CD8-positive, alpha-beta memory T cell (primary cell): ENCODE data around the gene HELZ2. TPM values are rescaled to one million over a fixed set of nuclear protein-coding genes. Genes with fewer than 3 reads are reported as not detected.

Source experiments
- CTCF ChIA-PET: fragments of 350-600 bp; sonication (Branson Sonifier 250); formaldehyde crosslinking; loops from one replicate; lab custom pipeline; 2021; ENCODE audit warnings: antibody characterized with exemption; lab: Charles Lee
- POLR2A ChIA-PET: fragments of 350-600 bp; sonication (Branson Sonifier 250); formaldehyde crosslinking; loops from one replicate; lab custom pipeline; 2021; ENCODE audit warnings: antibody characterized with exemption; lab: Charles Lee
- DNase-seq, 5 donors: peaks; one replicate each; pipeline versions ENCODE4 v3.0.0 to v3.0.0-alpha.2; 2020 to 2022; ENCODE audit warnings: mixed read lengths in 1 of 5
- H3K27ac ChIP-seq: one replicate; pipeline ENCODE4 v1.7.0; 2013; ENCODE audit warnings: low read depth, mild to moderate bottlenecking, low read length, moderate library complexity
- H3K27me3 ChIP-seq: 2 replicates; pipeline ENCODE4 v1.7.0; 2013; ENCODE audit warnings: low read length, mild to moderate bottlenecking; ENCODE audit not compliant: insufficient read depth, poor library complexity, severe bottlenecking
- H3K36me3 ChIP-seq: 2 replicates; pipeline ENCODE4 v1.7.0; 2013; ENCODE audit warnings: mild to moderate bottlenecking, low read length, moderate library complexity; ENCODE audit not compliant: insufficient read depth
- H3K4me1 ChIP-seq: 2 replicates; pipeline ENCODE4 v1.7.0; 2013; ENCODE audit warnings: mild to moderate bottlenecking, low read length, moderate library complexity; ENCODE audit not compliant: insufficient read depth
- H3K4me3 ChIP-seq: 2 replicates; pipeline ENCODE4 v1.7.0; 2013; ENCODE audit warnings: mild to moderate bottlenecking, low read length
- H3K9me3 ChIP-seq: 2 replicates; pipeline ENCODE4 v1.7.0; 2013; ENCODE audit warnings: mild to moderate bottlenecking, low read length
- H3K27ac Mint-ChIP-seq, 8 donors: one replicate each; pipeline ENCODE4 v1.8.0; 2020 to 2021; ENCODE audit warnings: mixed read lengths in 8 of 8, mild to moderate bottlenecking in 6 of 8, inconsistent platforms in 3 of 8, moderate library complexity in 3 of 8
- H3K27me3 Mint-ChIP-seq, 2 donors: one replicate each; pipeline ENCODE4 v1.8.0; 2020 to 2021; ENCODE audit warnings: mixed read lengths in 2 of 2, mild to moderate bottlenecking in 1 of 2, moderate library complexity in 1 of 2
- H3K36me3 Mint-ChIP-seq, 3 donors: one replicate each; pipeline ENCODE4 v1.8.0; 2020 to 2021; ENCODE audit warnings: mixed read lengths in 3 of 3, inconsistent platforms in 1 of 3, mild to moderate bottlenecking in 1 of 3
- H3K4me1 Mint-ChIP-seq, 3 donors: one replicate each; pipeline ENCODE4 v1.8.0; 2020 to 2021; ENCODE audit warnings: mixed read lengths in 3 of 3, inconsistent platforms in 1 of 3, mild to moderate bottlenecking in 1 of 3
- H3K4me3 Mint-ChIP-seq, 7 donors: one replicate each; pipeline ENCODE4 v1.8.0; 2020 to 2021; ENCODE audit warnings: mixed read lengths in 7 of 7, mild to moderate bottlenecking in 6 of 7, moderate library complexity in 4 of 7, inconsistent platforms in 2 of 7
- H3K9me3 Mint-ChIP-seq, 5 donors: one replicate each; pipeline ENCODE4 v1.8.0; 2020 to 2022; ENCODE audit warnings: mixed read lengths in 5 of 5, mild to moderate bottlenecking in 3 of 5, moderate library complexity in 2 of 5, inconsistent platforms in 1 of 5
- polyA plus RNA-seq: library from polyadenylated mRNA; unstranded; fragments of 300-500 nt; fragmentation: Illumina TruSeq; gene quantifications from one replicate; pipeline ENCODE4 v1.2.3, GENCODE V29; 2021
- total RNA-seq, 2 experiments: library from RNA; stranded (reverse); gene quantifications; one replicate each; pipeline ENCODE4 v1.2.3, GENCODE V29; 2021

HELZ2 gene
- total and polyA plus RNA-seq, 3 experiments from 2014 or later: 7.4 to 9.8 (median 8.7) TPM

DNA sequence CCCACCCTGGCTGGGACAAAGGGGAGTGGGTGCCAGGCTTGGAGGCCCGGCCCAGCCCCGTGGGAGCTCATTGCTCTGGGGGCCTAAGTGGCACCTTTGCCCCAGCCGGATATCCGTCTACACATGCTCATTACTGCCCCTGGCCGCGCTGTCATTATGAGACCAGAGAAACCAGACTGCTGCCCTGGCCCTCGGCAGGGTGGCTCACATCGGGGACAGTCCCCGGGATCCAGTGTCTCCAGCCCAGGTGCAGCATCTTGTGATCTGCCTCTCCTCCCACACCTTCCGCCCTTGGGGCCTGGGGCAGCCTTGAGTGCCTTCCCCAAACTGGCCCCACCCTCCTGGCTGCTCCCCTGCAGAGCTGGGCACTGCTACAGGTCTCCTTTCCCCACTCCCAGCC, 31.3 kb downstream of the HELZ2 start:
- H3K4me3 Mint-ChIP-seq: no peak overlapping the region
- H3K27me3 Mint-ChIP-seq: peaks cover 0 to 2% of the 10 kb centered on the region in 2 donors
- H3K27me3 ChIP-seq: no peaks in the 10 kb centered on the region
- H3K36me3 Mint-ChIP-seq: peaks cover 0 to 2% (median 0%) of the 10 kb centered on the region in 3 donors
- no peaks in the 10 kb centered on the region for H3K36me3 ChIP-seq
- peaks cover 0 to 10% (median 0%) of the 10 kb centered on the region in 3 donors for H3K4me1 Mint-ChIP-seq
- H3K27ac ChIP-seq: no peak overlapping the region
- peaks cover 9% of the 10 kb centered on the region for H3K4me1 ChIP-seq
- H3K9me3 Mint-ChIP-seq: peaks cover 0 to 4% (median 0%) of the 10 kb centered on the region in 5 donors
- no peak overlapping the region for H3K27ac Mint-ChIP-seq
- DNase-seq: no peak
- H3K4me3 ChIP-seq: no peak overlapping the region
- no peaks in the 10 kb centered on the region for H3K9me3 ChIP-seq
- CTCF ChIA-PET: interaction anchor here (1.7 kb wide), 1 partner anchor 438 kb away, joined by 5 read pairs; the partner anchor contains the start of gene PRPF6
- POLR2A ChIA-PET: no interaction called here

DNA sequence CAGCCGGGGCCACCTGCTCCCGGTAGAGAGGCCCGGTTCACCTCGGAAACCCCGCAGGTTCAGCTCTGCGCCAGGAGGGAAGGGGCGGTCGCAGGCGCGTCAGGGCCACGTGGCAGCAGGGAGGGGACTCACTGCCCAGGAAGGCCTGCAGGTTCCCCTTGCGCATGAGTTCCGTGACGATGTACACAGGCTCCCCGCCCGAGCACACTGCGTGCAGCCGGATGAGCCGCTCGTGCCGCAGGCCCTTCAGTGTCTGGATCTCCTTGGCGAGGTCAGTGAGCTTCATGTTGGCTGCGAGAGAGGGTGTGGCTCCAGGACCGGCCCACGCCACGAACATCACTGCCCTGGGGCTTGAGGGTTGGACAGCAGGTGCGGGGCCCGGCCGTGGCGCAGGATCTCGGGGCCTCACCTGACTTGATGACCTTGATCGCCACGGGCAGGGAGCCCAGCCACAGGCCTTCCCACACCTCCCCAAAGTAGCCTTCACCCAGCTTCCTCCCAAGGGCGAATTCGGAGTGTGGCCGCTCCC, 31.9 kb downstream of the HELZ2 start:
- CTCF ChIA-PET: interaction anchor here (1.7 kb wide), 1 partner anchor 439 kb away, joined by 5 read pairs; the partner anchor contains the start of gene PRPF6
- H3K27ac ChIP-seq: no peak overlapping the region
- no peak overlapping the region for H3K4me3 ChIP-seq
- Mint-ChIP-seq H3K27ac (no peak overlapping the region), H3K9me3 (peaks cover 0 to 4% (median 0%) of the 10 kb centered on the region in 5 donors), H3K4me1 (peaks cover 0 to 14% (median 1%) of the 10 kb centered on the region in 3 donors), H3K27me3 (peaks cover 0 to 2% of the 10 kb centered on the region in 2 donors), H3K36me3 (peaks cover 0 to 2% (median 0%) of the 10 kb centered on the region in 3 donors), H3K4me3 (no peak overlapping the region)
- DNase-seq: no peak
- POLR2A ChIA-PET: interaction anchor here (0.7 kb wide), 1 partner anchor 31 kb away, joined by 6 read pairs; no protein-coding TSS in a partner anchor
- no peaks in the 10 kb centered on the region for H3K27me3 ChIP-seq
- H3K36me3 ChIP-seq: no peaks in the 10 kb centered on the region
- H3K9me3 ChIP-seq: no peaks in the 10 kb centered on the region
- H3K4me1 ChIP-seq: peaks cover 15% of the 10 kb centered on the region

GRCh38 chr20:63541371-63541770, 32.7 kb downstream of the HELZ2 start:
- H3K4me1 ChIP-seq: peaks cover 23% of the 10 kb centered on the region
- peaks cover 0 to 18% (median 3%) of the 10 kb centered on the region in 3 donors for H3K4me1 Mint-ChIP-seq
- POLR2A ChIA-PET: interaction anchor here (0.7 kb wide), 1 partner anchor 30 kb away, joined by 6 read pairs; no protein-coding TSS in a partner anchor

DNA sequence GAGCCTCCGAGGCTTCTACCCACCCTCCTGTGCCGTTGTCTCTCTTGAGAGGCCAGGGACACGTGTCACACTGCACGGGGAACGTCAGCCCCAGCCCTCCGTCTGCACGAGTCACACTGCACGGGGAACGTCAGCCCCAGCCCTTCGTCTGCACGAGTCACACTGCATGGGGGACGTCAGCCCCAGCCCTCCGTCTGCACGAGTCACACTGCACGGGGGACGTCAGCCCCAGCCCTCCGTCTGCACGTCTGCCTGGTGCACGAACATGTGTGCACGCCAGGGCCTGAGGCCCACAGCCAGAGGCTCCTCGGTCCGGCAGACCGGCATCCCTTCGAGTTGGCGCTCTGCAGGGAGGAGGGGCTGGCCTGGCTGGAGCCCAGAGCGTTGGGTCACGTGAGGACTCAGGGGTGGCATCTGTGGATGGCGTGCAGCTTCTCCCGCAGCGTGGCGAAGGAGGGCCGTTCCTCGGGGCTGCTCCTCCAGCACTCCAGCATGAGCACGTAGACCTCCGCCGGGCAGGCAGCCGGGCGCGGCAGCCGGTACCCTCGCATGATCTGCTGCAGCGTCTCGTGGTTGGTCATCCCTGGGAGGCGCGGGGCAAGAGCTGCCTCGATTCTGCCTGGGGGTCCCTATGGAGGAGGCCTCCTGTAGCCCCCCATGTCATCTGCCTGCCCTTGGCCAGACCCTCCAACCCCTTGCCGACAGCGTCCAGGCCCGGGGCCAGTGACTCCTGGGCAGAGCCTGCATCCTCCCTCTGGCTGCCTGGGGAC, 33.4 kb downstream of the HELZ2 start:
- CTCF ChIA-PET: interaction anchor here (3.3 to 3.7 kb wide), 2 partner anchors 27 to 37 kb away, joined by 18 to 27 read pairs; no protein-coding TSS in a partner anchor
- POLR2A ChIA-PET: no interaction called here
- H3K27ac Mint-ChIP-seq: no peak overlapping the region
- H3K27ac ChIP-seq: no peak overlapping the region
- peaks cover 0 to 2% (median 0%) of the 10 kb centered on the region in 3 donors for H3K36me3 Mint-ChIP-seq
- H3K9me3 Mint-ChIP-seq: peaks cover 0 to 4% (median 0%) of the 10 kb centered on the region in 5 donors
- peaks cover 23% of the 10 kb centered on the region for H3K4me1 ChIP-seq
- H3K36me3 ChIP-seq: no peaks in the 10 kb centered on the region
- H3K9me3 ChIP-seq: no peaks in the 10 kb centered on the region
- no peak overlapping the region for H3K4me3 ChIP-seq
- no peaks in the 10 kb centered on the region for H3K27me3 Mint-ChIP-seq
- H3K4me1 Mint-ChIP-seq: peaks cover 0 to 18% (median 3%) of the 10 kb centered on the region in 3 donors
- no peaks in the 10 kb centered on the region for H3K27me3 ChIP-seq
- no peak for DNase-seq
- no peak overlapping the region for H3K4me3 Mint-ChIP-seq

More at GRCh38 chr20:63541371-63541770, 32.7 kb downstream of the HELZ2 start:
- DNase-seq: no peak
- Histone ChIP-seq H3K9me3 (no peaks in the 10 kb centered on the region), H3K4me3 (no peak overlapping the region), H3K27ac (no peak overlapping the region), H3K27me3 (no peaks in the 10 kb centered on the region), H3K36me3 (no peaks in the 10 kb centered on the region)
- Mint-ChIP-seq H3K9me3 (peaks cover 0 to 4% (median 0%) of the 10 kb centered on the region in 5 donors), H3K27ac (no peak overlapping the region), H3K4me3 (no peak overlapping the region), H3K27me3 (peaks cover 0 to 1% of the 10 kb centered on the region in 2 donors), H3K36me3 (peaks cover 0 to 2% (median 0%) of the 10 kb centered on the region in 3 donors)
- CTCF ChIA-PET: no interaction called here

DNA sequence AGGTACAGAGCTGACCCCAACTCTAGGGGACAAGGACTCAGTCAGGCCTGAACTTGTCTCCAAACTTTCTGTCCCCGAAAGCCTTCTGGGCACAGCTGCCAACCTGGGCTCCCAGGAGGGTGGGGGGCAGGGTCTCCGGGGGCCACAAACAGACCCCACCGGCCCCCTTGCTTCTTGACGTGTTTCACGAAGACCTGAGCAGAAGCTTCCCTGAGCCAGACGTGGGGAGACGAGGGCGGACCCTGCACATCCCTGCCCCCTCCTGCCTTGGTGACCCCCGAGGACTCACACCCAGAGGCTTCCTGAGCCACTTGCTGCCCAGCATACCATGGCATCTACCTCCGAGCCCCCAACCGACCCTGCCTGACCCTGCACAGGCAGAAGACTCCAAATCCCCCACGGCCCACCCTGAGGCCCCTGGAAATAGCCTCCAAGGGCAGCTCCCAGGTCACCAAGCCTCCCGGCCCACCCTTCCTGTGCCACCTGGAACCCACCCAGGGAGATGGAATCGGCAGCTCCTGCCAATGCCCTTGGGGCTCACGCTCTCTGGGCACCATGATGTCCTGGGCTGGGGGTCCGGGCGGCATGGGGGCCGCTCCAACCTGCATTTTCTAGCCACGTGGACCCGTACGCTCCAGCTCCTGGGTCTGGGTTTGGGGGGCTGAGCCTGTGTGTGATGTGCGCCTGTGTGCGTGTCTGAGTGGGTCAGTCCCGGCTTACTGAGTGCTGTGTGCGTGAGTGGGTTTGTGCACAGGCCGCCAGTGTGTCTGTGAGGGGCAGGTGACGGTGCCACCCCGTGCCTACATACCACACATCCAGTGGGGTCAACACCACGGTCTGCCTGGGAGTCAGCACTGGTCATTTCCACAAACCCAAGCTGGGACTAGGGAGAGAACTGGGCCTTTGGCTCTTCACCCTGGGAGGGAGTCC, 34.3 kb downstream of the HELZ2 start:
- POLR2A ChIA-PET: no interaction called here
- peaks cover 23% of the 10 kb centered on the region for H3K4me1 ChIP-seq
- no peaks in the 10 kb centered on the region for H3K27me3 ChIP-seq
- CTCF ChIA-PET: interaction anchor here (2.1 to 3.7 kb wide), 7 partner anchors 12 to 435 kb away, joined by 6 to 35 read pairs (median 18); partner anchors contain the start of gene HELZ2
- H3K4me3 ChIP-seq: no peak overlapping the region
- no peak overlapping the region for H3K27ac Mint-ChIP-seq
- H3K4me3 Mint-ChIP-seq: no peak overlapping the region
- no peak for DNase-seq
- H3K36me3 ChIP-seq: no peaks in the 10 kb centered on the region
- H3K27ac ChIP-seq: no peak overlapping the region
- H3K9me3 Mint-ChIP-seq: no peaks in the 10 kb centered on the region
- H3K9me3 ChIP-seq: no peaks in the 10 kb centered on the region
- peaks cover 0 to 2% (median 0%) of the 10 kb centered on the region in 3 donors for H3K36me3 Mint-ChIP-seq
- H3K4me1 Mint-ChIP-seq: peaks cover 0 to 18% (median 3%) of the 10 kb centered on the region in 3 donors
- H3K27me3 Mint-ChIP-seq: no peaks in the 10 kb centered on the region

DNA sequence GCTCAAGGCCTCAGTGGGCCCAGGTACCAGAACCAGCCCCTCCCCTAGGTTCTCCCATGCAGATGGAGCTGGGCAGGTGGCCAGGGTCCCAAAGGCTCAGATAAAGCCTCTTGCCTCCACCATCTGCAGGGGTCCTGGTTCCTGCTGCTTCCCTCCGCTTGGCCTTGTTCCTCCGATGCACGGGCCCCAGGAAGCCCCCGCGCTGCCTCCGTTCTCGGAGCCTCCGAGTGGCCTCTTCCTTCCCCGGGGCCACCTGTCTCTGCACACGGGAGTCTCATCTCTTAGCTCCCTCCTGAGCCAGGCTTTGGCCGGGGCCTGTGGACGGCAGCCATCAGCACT, 35.0 kb downstream of the HELZ2 start:
- H3K36me3 Mint-ChIP-seq: peaks cover 0 to 2% (median 0%) of the 10 kb centered on the region in 3 donors
- no peak overlapping the region for H3K27ac ChIP-seq

More for the DNA sequence above, 35.0 kb downstream of the HELZ2 start:
- Histone ChIP-seq H3K4me3 (no peak overlapping the region), H3K9me3 (no peaks in the 10 kb centered on the region), H3K4me1 (peaks cover 23% of the 10 kb centered on the region), H3K36me3 (no peaks in the 10 kb centered on the region), H3K27me3 (no peaks in the 10 kb centered on the region)
- ChIA-PET CTCF (interaction anchor here (1.7 to 3.7 kb wide), 12 partner anchors 12 to 435 kb away, joined by 4 to 35 read pairs (median 16); partner anchors contain the start of genes HELZ2, PPDPF, RTEL1 and TPD52L2), POLR2A (interaction anchor here (1.8 kb wide), 1 partner anchor 14 kb away, joined by 9 read pairs; no protein-coding TSS in a partner anchor)
- H3K4me1 Mint-ChIP-seq: peaks cover 0 to 18% (median 3%) of the 10 kb centered on the region in 3 donors
- no peak for DNase-seq
- H3K4me3 Mint-ChIP-seq: no peak overlapping the region
- H3K27me3 Mint-ChIP-seq: no peaks in the 10 kb centered on the region
- no peak overlapping the region for H3K27ac Mint-ChIP-seq
- no peaks in the 10 kb centered on the region for H3K9me3 Mint-ChIP-seq
